Measurements from ENCODE around the gene CDC73. TPM values are rescaled to one million over a fixed set of nuclear protein-coding genes. Genes with fewer than 3 reads are reported as not detected.

The CDC73 gene
- total RNA-seq, 2 donors from 2014 or later = 22.6 to 37.9 TPM

DNA sequence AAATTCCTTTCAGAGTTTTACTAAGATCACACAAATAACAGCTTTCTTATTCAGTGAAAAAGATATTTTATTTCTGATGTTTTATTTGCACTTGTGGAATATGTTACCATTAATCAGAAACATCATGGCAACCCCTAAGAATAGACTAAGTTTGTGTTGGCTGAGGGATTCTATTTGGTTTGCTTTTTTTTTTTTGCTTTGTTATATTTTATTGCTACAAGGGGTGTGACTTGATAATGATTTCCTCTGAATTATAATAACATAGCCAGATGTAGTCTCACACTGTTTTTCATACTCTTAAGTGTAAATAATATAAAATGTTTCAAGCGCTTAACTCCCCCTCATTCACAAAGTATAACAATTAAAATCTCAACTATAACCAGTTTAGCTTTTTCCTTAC lies 36.6 kb upstream of the CDC73 start:
- 90 to 91% methylated on average over 1 of the region's 1 CpG for WGBS, 2 donors
- H3K9me3 ChIP-seq = no peaks in the 10 kb centered on the region
- no peak for ATAC-seq
- no peak for TF ChIP-seq CTCF (IDR thresholded peaks at IDR 0.05)
- TF ChIP-seq POLR2A (IDR thresholded peaks at IDR 0.05) = no peak
- no peaks in the 10 kb centered on the region for H3K4me1 ChIP-seq
- no peaks in the 10 kb centered on the region for H3K27me3 ChIP-seq
- H3K27ac ChIP-seq = no peak overlapping the region
- H3K36me3 ChIP-seq (replicated peaks in 1 of 2; ENCODE audit: insufficient read depth in 1 of 2, low read depth in 2 of 2) = peaks cover 0 to 15% of the 10 kb centered on the region in 2 donors
- intact Hi-C loops (cut with DNase I) = no loop called here
- DNase-seq = no peak
- no peak overlapping the region for H3K4me3 ChIP-seq

- 77 to 82% methylated on average over 3 of the region's 3 CpGs for WGBS, 2 donors
- peaks cover 0 to 15% of the 10 kb centered on the region in 2 donors for H3K36me3 ChIP-seq (replicated peaks in 1 of 2; ENCODE audit: insufficient read depth in 1 of 2, low read depth in 2 of 2)
Measured at GRCh38 chr1:193086342-193086741, 35.5 kb upstream of the CDC73 start.

DNA sequence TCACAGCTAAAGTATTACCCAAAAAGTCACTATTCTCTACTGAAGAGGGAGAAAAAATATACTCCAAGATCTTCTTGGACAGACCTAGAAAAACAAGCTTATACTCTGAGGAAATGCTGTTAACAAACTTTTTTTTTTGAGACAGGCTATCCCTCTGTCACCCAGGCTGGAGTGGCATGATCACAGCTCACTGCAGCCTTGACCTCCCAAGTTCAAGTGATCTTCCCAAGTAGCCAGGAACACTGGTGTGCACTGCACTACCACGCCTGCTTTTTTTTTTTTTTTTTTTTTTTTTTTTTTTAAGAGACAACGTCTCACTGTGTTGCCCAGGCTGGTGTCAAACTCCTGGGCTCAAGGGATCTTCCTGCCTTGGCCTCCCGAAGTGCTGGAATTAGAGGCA lies 33.9 kb upstream of the CDC73 start:
- no peak for TF ChIP-seq CTCF (IDR thresholded peaks at IDR 0.05)
- TF ChIP-seq POLR2A (IDR thresholded peaks at IDR 0.05) = no peak
- no peak overlapping the region for H3K27ac ChIP-seq

More at GRCh38 chr1:193086342-193086741, 35.5 kb upstream of the CDC73 start:
- intact Hi-C loops (cut with DNase I) = no loop called here
- Histone ChIP-seq H3K4me3 (no peak overlapping the region), H3K9me3 (no peaks in the 10 kb centered on the region), H3K27me3 (no peaks in the 10 kb centered on the region), H3K27ac (no peak overlapping the region), H3K4me1 (no peaks in the 10 kb centered on the region)
- TF ChIP-seq CTCF (IDR thresholded peaks at IDR 0.05) (no peak), POLR2A (IDR thresholded peaks at IDR 0.05) (no peak)
- DNase-seq = no peak
- ATAC-seq = no peak

DNA sequence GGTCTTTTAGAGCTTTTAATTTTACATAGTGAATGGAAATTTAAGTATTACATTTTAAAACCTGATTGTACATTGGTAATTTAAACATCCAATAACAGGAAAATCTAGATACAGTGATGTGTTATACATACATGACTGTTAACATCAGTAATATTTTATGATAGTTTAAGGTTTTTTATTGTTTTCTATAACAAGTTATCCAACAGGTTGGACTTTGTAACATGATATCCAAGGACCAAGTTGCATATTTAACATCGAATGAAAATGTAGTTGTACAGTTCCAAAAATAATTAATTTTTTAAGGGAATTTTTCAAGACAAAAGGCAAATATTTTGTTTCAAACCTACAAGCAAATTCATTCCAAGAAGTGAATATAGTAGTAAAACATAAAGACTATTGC lies 31.0 kb upstream of the CDC73 start:
- no peak for TF ChIP-seq CTCF (IDR thresholded peaks at IDR 0.05)
- no peak for TF ChIP-seq POLR2A (IDR thresholded peaks at IDR 0.05)
- no peaks in the 10 kb centered on the region for H3K9me3 ChIP-seq
- H3K27me3 ChIP-seq = no peaks in the 10 kb centered on the region
- H3K4me3 ChIP-seq = no peak overlapping the region
- no peak for ATAC-seq
- no peaks in the 10 kb centered on the region for H3K4me1 ChIP-seq
- no peak overlapping the region for H3K27ac ChIP-seq
- no peak for DNase-seq
- H3K36me3 ChIP-seq (replicated peaks in 1 of 2; ENCODE audit: insufficient read depth in 1 of 2, low read depth in 2 of 2) = peaks cover 0 to 7% of the 10 kb centered on the region in 2 donors
- WGBS, 2 donors = 47 to 65% methylated on average over 1 of the region's 1 CpG
- intact Hi-C loops (cut with DNase I) = no loop called here

More for the DNA sequence above, 33.9 kb upstream of the CDC73 start:
- Histone ChIP-seq H3K4me3 (no peak overlapping the region), H3K9me3 (no peaks in the 10 kb centered on the region), H3K27me3 (no peaks in the 10 kb centered on the region), H3K4me1 (no peaks in the 10 kb centered on the region), H3K36me3 (replicated peaks in 1 of 2; ENCODE audit: insufficient read depth in 1 of 2, low read depth in 2 of 2) (peaks cover 0 to 13% of the 10 kb centered on the region in 2 donors)
- 51 to 66% methylated on average over 3 of the region's 3 CpGs for WGBS, 2 donors
- intact Hi-C loops (cut with DNase I) = no loop called here
- no peak for DNase-seq
- ATAC-seq = no peak

- H3K27ac ChIP-seq = no peak overlapping the region
- intact Hi-C loops (cut with DNase I) = no loop called here
- no peaks in the 10 kb centered on the region for H3K27me3 ChIP-seq
- H3K4me1 ChIP-seq = no peaks in the 10 kb centered on the region
- ATAC-seq (no peak), DNase-seq (no peak)
- 93 to 94% methylated on average over 11 of the region's 11 CpGs for WGBS, 2 donors
- no peaks in the 10 kb centered on the region for H3K9me3 ChIP-seq
- TF ChIP-seq POLR2A (IDR thresholded peaks at IDR 0.05) = no peak
- TF ChIP-seq CTCF (IDR thresholded peaks at IDR 0.05) = no peak
- peaks cover 0 to 12% of the 10 kb centered on the region in 2 donors for H3K36me3 ChIP-seq (replicated peaks in 1 of 2; ENCODE audit: insufficient read depth in 1 of 2, low read depth in 2 of 2)
- H3K4me3 ChIP-seq = no peak overlapping the region
Measured at GRCh38 chr1:193094112-193094511, 27.7 kb upstream of the CDC73 start.

Data from body of pancreas (tissue), 4 donors.